GM23248 (cell line): ENCODE data around the gene ATP8A1.

Experiments used
- EZH2 ChIP-seq: fragments of 200-600 bp; sonication (generic); IDR thresholded peaks from 2 replicates; pipeline ENCODE4 v1.6.1; 2018; ENCODE audit warnings: antibody characterized with exemption, mild to moderate bottlenecking; ENCODE audit not compliant: insufficient read depth, poor library complexity, severe bottlenecking
- EZH2phosphoT487 ChIP-seq: fragments of 200-600 bp; sonication (generic); IDR thresholded peaks from 2 replicates; pipeline ENCODE4 v1.6.1; 2018; ENCODE audit warnings: antibody characterized with exemption, moderate library complexity, mild to moderate bottlenecking, low read depth; ENCODE audit not compliant: insufficient read depth

DNA sequence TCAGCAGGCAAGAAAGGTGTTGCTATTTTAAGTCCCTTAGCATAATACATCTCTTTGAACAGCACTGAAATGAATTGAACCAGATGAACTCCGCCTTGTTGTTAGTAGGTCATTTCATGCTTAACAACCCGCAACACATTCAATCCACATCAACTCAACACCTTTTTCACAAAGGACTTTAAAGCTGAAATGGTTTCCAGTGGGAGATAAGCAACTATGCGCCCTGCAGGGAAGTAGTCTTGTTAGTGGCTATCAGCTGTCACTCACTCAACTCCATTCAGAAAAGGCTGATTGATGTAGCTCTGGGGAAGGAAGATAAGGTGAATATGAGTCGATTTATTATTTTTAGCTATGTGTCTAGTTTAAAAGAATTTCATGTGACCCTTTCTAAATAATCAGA lies 46.0 kb downstream of the ATP8A1 start:
- no peak for TF ChIP-seq EZH2
- TF ChIP-seq EZH2phosphoT487, result no peak
